ENCODE data around the gene KIFC3. TPM values are rescaled to one million over a fixed set of nuclear protein-coding genes. Genes with fewer than 3 reads are reported as not detected.

KIFC3 gene
- total RNA-seq, 4 donors from 2014 or later: 116 to 206 (median 164) TPM

- WGBS, 2 donors: 83 to 92% methylated on average over 5 of the region's 5 CpGs
- TF ChIP-seq, protein P1, sequence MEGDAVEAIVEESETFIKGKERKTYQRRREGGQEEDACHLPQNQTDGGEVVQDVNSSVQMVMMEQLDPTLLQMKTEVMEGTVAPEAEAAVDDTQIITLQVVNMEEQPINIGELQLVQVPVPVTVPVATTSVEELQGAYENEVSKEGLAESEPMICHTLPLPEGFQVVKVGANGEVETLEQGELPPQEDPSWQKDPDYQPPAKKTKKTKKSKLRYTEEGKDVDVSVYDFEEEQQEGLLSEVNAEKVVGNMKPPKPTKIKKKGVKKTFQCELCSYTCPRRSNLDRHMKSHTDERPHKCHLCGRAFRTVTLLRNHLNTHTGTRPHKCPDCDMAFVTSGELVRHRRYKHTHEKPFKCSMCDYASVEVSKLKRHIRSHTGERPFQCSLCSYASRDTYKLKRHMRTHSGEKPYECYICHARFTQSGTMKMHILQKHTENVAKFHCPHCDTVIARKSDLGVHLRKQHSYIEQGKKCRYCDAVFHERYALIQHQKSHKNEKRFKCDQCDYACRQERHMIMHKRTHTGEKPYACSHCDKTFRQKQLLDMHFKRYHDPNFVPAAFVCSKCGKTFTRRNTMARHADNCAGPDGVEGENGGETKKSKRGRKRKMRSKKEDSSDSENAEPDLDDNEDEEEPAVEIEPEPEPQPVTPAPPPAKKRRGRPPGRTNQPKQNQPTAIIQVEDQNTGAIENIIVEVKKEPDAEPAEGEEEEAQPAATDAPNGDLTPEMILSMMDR (IDR thresholded peaks at IDR 0.05): no peak
- TF ChIP-seq POLR2A (IDR thresholded peaks at IDR 0.05): no peak
- DNase-seq (ENCODE audit: low spot score in 2 of 2): no peak
- no peak overlapping the region for H3K4me3 ChIP-seq (ENCODE audit: low read depth, poor library complexity, severe bottlenecking)
- intact Hi-C loops (cut with DNase I; ENCODE audit: low total_unique reads): loop anchor here (10.0 kb wide), 2 partner anchors 115 to 245 kb away; no protein-coding TSS in a partner anchor
Measured at GRCh38 chr16:57749856-57750452, 52.3 kb downstream of the KIFC3 start.

DNA sequence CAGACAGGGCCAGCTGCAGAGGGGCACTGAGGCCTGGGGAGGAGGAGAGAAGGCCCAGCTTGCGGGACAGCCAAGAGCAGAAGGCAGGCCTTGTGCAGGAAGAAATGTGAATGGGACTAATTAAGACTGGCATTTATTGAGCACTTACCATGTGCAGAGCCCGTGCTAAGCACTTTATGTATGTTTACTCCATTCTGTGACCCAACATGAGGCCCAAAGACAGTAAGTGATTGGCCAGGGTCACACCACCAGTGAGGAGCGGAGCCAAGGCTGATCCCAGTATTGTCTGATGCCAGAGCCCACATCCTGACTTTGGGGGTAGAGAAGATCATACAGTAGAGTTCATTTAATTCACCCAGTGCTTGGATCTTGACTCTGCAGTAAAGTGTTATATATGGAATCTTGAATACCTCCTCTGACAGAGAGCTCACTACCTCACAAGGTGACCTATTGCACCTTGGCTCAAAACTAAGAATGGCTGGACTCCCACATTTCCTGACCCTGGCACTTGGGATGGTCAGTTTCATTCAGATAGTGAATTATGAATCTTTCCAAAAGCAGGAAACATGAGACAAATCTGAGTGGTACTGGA lies 53.1 kb downstream of the KIFC3 start:
- H3K4me3 ChIP-seq (ENCODE audit: low read depth, poor library complexity, severe bottlenecking): no peak overlapping the region
- TF ChIP-seq POLR2A (IDR thresholded peaks at IDR 0.05): no peak
- TF ChIP-seq, protein P1 (IDR thresholded peaks at IDR 0.05): no peak
- WGBS, 2 donors: 87 to 89% methylated on average over 3 of the region's 3 CpGs
- intact Hi-C loops (cut with DNase I; ENCODE audit: low total_unique reads): no loop called here
- no peak for DNase-seq (ENCODE audit: low spot score in 2 of 2)

DNA sequence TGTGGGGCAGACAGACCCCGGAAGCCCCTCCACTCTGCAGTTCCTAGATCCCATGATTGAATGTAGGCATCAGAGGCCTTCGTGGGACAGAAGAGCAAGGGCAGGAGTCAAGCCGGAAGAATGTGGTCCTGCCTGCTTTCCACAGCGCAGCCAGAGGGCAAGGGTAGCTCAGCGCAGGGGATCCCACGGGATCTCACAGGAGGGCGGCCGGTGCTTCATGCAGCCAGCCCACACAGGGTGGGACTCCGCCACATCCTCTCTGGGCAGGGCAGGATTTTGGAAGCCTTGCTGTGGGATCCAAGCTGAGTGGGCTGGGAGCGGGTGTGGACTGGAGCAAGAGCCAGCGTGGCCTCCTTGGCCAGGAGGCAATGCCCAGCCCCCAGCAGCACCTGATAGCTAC lies 53.7 kb downstream of the KIFC3 start:
- WGBS, 2 donors: 54 to 61% methylated on average over 11 of the region's 11 CpGs
- TF ChIP-seq, protein P1 (IDR thresholded peaks at IDR 0.05): no peak
- no peak for TF ChIP-seq POLR2A (IDR thresholded peaks at IDR 0.05)
- no peak overlapping the region for H3K4me3 ChIP-seq (ENCODE audit: low read depth, poor library complexity, severe bottlenecking)
- DNase-seq (ENCODE audit: low spot score in 2 of 2): no peak
- intact Hi-C loops (cut with DNase I; ENCODE audit: low total_unique reads): no loop called here

GRCh38 chr16:57747996-57748395 lies 54.3 kb downstream of the KIFC3 start:
- intact Hi-C loops (cut with DNase I; ENCODE audit: low total_unique reads): no loop called here
- no peak overlapping the region for H3K4me3 ChIP-seq (ENCODE audit: low read depth, poor library complexity, severe bottlenecking)
- no peak for TF ChIP-seq POLR2A (IDR thresholded peaks at IDR 0.05)
- TF ChIP-seq, protein P1 (IDR thresholded peaks at IDR 0.05): no peak
- no peak for DNase-seq (ENCODE audit: low spot score in 2 of 2)
- WGBS, 2 donors: 82 to 94% methylated on average over 6 of the region's 6 CpGs

DNA sequence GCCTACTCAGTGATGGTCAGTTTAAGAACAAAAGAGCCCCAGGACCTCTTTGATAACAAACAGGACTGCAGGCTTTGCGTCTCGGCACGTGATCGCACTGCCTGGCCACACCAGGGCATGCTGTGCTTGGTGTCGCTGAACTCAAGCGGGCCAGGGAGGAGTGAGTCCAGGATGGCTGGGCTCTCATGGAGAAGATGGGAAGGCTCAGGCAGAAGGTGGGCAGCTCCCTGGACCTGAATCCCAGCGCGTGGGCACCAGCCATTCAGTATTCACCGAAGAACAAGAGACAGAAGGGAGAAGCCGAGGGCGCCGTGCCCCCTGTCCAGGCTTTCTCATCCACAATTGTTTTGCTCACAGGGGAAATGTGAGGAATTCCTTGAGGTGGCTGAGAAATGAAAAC lies 54.8 kb downstream of the KIFC3 start:
- WGBS, 2 donors: 95 to 98% methylated on average over 12 of the region's 12 CpGs
- intact Hi-C loops (cut with DNase I; ENCODE audit: low total_unique reads): no loop called here
- no peak overlapping the region for H3K4me3 ChIP-seq (ENCODE audit: low read depth, poor library complexity, severe bottlenecking)
- no peak for TF ChIP-seq POLR2A (IDR thresholded peaks at IDR 0.05)
- TF ChIP-seq, protein P1 (IDR thresholded peaks at IDR 0.05): no peak
- DNase-seq (ENCODE audit: low spot score in 2 of 2): no peak
